ENCODE results near the gene IFRD2.
"Not testable (repeated sequence)": the region's sequence is repeated elsewhere in the genome, so short reads cannot be mapped to it uniquely, and the experiment has no call there.

IFRD2 gene

GRCh38 chr3:50324351-50325112, 32.3 kb upstream of the IFRD2 start:
- DNase-seq (ENCODE audit: low spot score): peak; percentile 87

DNA sequence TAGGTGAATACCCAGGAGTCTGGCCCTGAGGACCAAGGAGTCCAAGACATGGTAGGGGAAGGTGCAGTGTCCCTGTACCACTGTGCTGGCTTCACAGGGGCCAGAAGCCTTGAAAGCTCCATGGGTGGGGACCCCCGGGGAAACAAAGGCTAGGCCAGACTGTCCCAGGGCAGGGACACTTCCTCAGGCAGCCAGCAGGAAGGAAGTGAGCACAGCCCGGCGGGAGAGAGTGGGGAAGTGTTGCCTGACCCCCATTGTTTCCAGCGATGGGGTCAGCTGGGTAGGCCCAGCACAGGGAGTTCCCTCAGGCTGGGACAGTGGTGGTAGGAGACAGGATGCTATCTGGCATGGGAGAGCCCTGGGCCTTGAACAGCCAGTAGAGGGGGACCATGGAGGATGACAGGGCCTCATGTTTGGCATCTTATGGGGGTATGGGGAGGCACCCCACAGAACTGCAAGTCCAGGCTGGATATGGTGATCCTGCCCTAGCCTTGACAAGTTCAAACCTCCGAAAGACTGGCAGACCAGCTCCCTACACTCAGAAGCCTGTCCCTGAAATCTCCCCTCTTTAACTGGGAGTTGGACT, 31.5 kb upstream of the IFRD2 start:
- DNase-seq (ENCODE audit: low spot score): no peak

DNA sequence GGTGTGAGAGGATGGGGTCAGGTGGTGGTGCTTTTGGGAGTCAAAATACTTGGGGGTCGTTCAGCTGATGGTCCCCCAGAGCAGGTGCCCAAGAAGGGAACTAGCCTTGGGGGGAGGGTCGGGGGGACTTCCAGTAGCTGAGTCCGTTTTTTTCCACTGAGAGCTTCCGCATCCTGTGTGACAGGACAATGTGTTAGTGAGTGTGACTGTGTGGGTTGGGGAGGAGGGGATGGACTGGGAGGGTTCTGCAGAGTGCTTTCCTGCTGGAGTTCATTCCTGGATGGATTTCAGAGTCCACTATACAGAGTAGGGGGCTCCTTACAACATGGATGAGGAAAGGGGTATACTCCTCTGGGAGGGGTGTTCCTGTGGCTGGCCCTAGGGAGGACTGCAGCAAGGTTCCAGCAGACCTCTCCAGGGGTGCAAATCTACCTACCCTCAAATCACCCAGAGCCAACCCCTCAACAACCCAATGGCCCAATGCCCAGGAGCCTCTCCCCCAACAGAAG, 30.9 kb upstream of the IFRD2 start:
- DNase-seq (ENCODE audit: low spot score): no peak

- peak; percentile 68 for DNase-seq (ENCODE audit: low spot score)
These were observed 30.3 kb upstream of the IFRD2 start, which contains the start of gene HYAL2 for GRCh38 chr3:50322386-50323091. HYAL2 (minus strand) TSS chr3:50322745; CDS start chr3:50320489, 2,256 bp downstream.

DNA sequence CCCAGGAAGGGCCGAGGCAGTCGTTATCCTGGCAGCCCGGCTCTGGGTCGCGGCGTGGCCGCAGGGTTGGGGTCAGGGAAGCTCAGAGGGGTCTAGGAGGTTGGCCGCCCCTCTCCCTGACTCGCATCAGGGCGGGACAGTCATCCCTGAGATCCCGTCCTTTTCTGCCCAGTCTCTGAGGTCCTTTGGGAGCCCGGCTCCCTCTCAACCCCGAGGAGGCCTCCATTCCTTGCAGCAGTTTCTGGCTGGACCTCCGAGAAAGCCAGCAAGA, 29.8 kb upstream of the IFRD2 start:
- no peak for DNase-seq (ENCODE audit: low spot score)

GRCh38 chr3:50321336-50322114, 29.3 kb upstream of the IFRD2 start:
- DNase-seq (ENCODE audit: low spot score): peak; percentile 95

DNA sequence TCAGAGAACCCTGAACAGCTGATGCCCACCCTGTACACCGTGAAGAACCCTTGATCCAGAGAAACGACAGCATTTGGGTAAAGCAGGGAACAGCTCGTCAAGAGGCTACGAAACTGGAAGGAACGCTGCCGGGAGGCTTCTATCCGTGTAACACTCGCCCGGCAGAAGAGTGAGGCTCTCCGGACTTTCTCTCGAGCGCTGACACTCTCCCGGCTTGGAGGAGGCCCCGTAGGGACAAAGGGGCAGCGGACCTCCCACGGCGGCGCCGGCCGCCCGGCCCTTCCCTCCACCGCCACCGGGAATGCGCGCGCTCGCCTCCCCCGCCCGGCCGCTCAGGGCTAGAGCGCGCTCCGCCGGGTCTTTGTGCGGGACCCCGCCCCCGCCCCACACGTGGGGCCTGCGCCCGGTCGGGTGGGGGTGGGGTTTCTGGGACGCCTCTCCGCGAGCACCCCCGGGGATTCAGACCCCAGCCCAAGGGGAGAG, 28.7 kb upstream of the IFRD2 start:
- DNase-seq (ENCODE audit: low spot score): peak; percentile 95

GRCh38 chr3:50319894-50320625, 27.8 kb upstream of the IFRD2 start:
- no peak for DNase-seq (ENCODE audit: low spot score)

DNA sequence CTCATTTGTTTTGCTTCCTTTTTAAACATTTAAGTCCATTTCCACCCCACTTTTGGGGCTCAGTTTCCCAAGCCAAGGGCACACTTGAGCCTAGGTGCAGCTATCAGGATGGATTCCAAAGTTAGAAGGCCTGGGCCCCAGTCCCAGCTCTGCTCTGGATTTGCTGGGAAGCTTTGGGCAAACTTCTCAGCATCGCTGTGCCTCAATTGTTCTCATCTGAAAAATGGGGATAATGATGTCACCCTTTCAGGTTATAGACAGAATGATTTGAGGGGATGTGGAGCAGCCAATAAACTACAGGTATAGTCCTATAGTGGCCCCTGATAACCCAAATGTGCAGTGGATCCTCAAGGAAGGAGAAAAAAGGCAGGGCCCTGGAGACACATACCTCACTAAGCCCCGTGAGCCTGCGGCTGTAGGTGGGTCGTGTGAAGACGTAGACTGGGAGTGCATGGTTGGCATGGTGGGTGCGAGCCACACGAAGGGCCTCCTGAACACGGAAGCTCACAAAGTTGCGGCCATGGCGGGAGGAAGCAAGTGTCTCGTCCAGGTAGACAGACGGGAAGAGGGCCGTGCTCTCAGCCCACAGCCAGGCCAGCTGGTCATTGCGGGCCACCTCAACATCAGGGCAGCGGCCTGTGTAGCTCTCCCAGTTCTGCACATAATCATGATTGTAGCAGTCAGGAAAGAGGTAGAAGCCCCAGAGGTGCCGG, 27.1 kb upstream of the IFRD2 start:
- DNase-seq (ENCODE audit: low spot score): no peak

- no peak for DNase-seq (ENCODE audit: low spot score)
These were observed 26.4 kb upstream of the IFRD2 start for GRCh38 chr3:50318615-50319014.

DNA sequence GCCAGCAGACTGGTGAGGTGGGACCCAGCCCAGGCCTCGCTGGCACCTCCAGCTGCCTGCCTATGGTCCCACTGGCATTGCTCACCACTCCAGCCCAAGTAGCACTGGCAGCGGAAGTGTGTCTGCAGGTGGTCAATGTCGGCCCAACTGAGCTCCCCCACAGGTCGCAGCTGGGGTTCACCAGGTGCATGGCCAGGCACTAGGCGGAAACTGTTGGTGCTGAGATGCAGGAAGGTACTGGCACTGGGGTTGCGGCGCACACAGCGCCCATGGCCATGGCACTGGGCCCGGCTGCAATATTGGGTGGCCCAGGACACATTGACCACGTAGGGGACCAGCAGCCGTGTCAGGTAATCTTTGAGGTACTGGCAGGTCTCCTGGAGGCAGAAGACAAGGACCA, 25.9 kb upstream of the IFRD2 start:
- no peak for DNase-seq (ENCODE audit: low spot score)

DNA sequence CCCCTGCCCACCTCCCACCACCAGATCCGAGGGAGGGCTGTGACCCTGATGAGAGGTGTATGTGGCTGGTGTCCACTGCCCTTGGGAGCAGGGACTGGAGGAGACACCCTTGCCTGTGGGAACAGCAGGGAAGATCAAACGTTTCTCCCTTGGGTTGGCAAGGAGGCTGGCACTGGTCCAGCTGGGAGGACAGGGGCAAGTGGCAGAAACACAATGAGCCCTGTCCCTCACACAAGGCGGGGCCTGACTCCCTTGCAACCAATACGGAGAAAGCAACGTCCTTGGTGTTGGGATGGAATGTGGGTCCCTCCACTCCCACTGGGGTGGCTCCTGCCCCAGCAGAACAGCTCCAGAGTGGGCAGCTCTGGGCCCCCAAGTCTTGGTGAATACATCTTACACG, 25.1 kb upstream of the IFRD2 start:
- no peak for DNase-seq (ENCODE audit: low spot score)

GRCh38 chr3:50316657-50317242, 24.5 kb upstream of the IFRD2 start:
- no peak for DNase-seq (ENCODE audit: low spot score)

DNA sequence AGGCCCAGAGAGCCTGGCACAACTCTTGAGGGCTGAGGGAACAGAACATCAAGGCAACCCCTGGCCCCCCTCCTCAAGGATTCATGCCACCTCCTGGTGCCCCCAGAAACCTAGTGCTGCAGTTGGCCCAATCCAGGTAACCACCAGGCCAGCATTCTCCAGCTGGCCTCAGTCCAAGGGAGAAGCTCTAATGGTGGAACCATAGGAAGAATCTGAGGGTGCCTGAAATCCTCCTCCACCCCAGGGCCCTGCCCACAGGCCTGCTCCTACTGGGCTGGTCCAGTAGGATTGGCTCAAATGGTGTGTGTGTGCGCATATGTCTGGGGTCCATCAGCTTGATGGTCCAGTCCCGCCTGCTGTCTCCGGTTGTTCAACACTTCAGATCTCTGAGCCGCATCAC, 22.6 kb upstream of the IFRD2 start:
- DNase-seq (ENCODE audit: low spot score): no peak

- DNase-seq (ENCODE audit: low spot score): no peak
These were observed 22.1 kb upstream of the IFRD2 start for GRCh38 chr3:50314342-50314741.

DNA sequence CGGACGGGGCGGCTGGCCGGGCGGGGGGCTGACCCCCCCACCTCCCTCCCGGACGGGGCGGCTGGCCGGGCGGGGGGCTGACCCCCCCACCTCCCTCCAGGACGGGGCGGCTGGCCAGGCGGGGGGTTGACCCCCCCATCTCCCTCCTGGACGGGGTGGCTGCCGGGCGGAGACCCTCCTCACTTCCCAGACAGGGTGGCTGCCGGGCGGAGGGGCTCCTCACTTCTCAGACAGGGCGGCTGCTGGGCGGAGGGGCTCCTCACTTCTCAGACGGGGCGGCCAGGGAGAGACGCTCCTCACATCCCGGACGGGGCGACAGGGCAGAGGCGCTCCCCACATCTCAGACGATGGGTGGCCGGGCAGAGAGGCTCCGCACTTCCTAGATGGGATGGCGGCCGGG, 19.8 kb upstream of the IFRD2 start:
- not testable (repeated sequence) for DNase-seq (ENCODE audit: low spot score)

DNA sequence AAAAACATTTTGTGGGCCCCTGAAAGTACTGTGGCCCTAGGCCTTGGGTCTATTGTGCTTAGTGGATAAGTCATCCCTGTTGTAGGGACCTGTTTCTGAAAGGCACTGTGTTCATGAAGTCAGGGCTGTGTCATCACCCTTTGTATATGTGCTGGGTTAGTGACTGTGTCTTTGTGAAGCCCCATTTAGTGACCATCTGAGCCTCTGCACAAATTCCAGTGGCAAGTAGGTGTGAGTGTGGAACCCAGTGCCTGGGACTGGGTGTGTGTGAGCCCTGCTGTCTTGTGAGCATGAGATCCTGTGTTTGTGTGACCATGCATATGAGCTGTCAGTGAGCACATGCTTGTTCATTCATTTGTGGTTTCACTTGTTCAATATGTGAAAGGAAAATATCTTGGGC, 12.4 kb upstream of the IFRD2 start:
- DNase-seq (ENCODE audit: low spot score): no peak

GRCh38 chr3:50303013-50303815, 11.0 kb upstream of the IFRD2 start, which contains the start of gene HYAL1:
HYAL1 (minus strand) TSS chr3:50303574; CDS start chr3:50302956, 618 bp downstream.
- peak; percentile 67 for DNase-seq (ENCODE audit: low spot score)
